RWPE2 (cell line): ENCODE results near the gene VANGL1.

ENCODE experiments used
- ATAC-seq: fragments of 200-7000 bp; cut with Tn5 transposase; 3 replicates; pipeline ENCODE4 v1.9.1; 2021; ENCODE audit warnings: low read depth
- DNase-seq: peaks from one replicate; pipeline ENCODE4 v3.0.0-alpha.2; 2020; ENCODE audit warnings: low spot score
- H3K27ac ChIP-seq: fragments of 450-650 bp; 2 replicates; pipeline ENCODE4 v1.5.1; 2017; ENCODE audit warnings: mild to moderate bottlenecking; ENCODE audit not compliant: poor library complexity, severe bottlenecking
- H3K27me3 ChIP-seq: fragments of 250-450 bp; sonication (Bioruptor Pico); 2 replicates; pipeline ENCODE4 v1.5.1; 2021; ENCODE audit warnings: mild to moderate bottlenecking, moderate library complexity; ENCODE audit not compliant: insufficient read depth, poor library complexity, severe bottlenecking
- H3K36me3 ChIP-seq: fragments of 250-450 bp; sonication (Bioruptor Pico); 2 replicates; pipeline ENCODE4 v1.5.1; 2020; ENCODE audit warnings: low read depth, mild to moderate bottlenecking, moderate library complexity
- H3K4me1 ChIP-seq: fragments of 250-450 bp; sonication (Bioruptor Pico); 2 replicates; pipeline ENCODE4 v1.5.1; 2021; ENCODE audit warnings: mild to moderate bottlenecking, moderate library complexity; ENCODE audit not compliant: insufficient read depth, poor library complexity, severe bottlenecking
- H3K4me3 ChIP-seq: fragments of 250-450 bp; sonication (Bioruptor Pico); 2 replicates; pipeline ENCODE4 v1.5.1; 2021; ENCODE audit warnings: mild to moderate bottlenecking, moderate library complexity; ENCODE audit not compliant: severe bottlenecking
- H3K9me3 ChIP-seq: fragments of 250-450 bp; sonication (Bioruptor Pico); 2 replicates; pipeline ENCODE4 v1.5.1; 2021; ENCODE audit warnings: mild to moderate bottlenecking, moderate library complexity; ENCODE audit not compliant: severe bottlenecking
- CTCF ChIP-seq: fragments of 450-650 bp; IDR thresholded peaks from one replicate; pipeline ENCODE4 v1.5.1; 2017; ENCODE audit warnings: mild to moderate bottlenecking, moderate library complexity; ENCODE audit not compliant: poor library complexity, severe bottlenecking

VANGL1 gene

GRCh38 chr1:115746021-115746690 lies 104.4 kb downstream of the VANGL1 start:
- Histone ChIP-seq H3K27me3 (no peaks in the 10 kb centered on the region), H3K9me3 (no peaks in the 10 kb centered on the region), H3K4me1 (peaks cover 6% of the 10 kb centered on the region), H3K4me3 (no peak overlapping the region), H3K36me3 (no peaks in the 10 kb centered on the region), H3K27ac (no peak overlapping the region)
- DNase-seq (no peak), ATAC-seq (no peak; the same call in 2 of the 3 replicates)
- TF ChIP-seq CTCF: no peak
